Activated CD4-positive, alpha-beta T cell treated with anti-CD3 and anti-CD28 coated beads for 24 hours (primary cell): ENCODE data around the gene SPATC1L.
"Not testable (repeated sequence)": the region's sequence is repeated elsewhere in the genome, so short reads cannot be mapped to it uniquely, and the experiment has no call there.

ENCODE experiments used
- DNase-seq, 2 donors: peaks; one replicate each; pipeline ENCODE4 v3.0.0-alpha.2; 2020; ENCODE audit warnings: low read depth in 2 of 2

SPATC1L gene

DNA sequence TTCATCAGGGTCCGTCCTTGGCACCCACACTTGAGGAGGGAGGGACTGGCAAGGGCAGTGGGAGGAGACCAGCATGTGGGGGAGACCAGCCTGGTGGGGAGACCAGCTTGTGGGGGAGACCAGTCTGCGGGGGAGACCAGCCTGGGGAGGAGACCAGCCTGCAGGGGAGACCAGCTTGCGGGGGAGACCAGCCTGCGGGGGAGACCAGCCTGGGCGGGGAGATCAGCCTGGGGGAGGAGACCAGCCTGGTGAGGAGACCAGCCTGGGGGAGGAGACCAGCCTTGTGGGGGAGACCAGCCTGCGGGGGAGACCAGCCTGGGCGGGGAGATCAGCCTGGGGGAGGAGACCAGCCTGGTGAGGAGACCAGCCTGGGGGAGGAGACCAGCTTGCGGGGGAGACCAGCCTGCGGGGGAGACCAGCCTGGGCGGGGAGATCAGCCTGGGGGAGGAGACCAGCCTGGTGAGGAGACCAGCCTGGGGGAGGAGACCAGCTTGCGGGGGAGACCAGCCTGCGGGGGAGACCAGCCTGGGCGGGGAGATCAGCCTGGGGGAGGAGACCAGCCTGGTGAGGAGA lies 836 bp downstream of the SPATC1L start:
- DNase-seq, result not testable (repeated sequence)

DNA sequence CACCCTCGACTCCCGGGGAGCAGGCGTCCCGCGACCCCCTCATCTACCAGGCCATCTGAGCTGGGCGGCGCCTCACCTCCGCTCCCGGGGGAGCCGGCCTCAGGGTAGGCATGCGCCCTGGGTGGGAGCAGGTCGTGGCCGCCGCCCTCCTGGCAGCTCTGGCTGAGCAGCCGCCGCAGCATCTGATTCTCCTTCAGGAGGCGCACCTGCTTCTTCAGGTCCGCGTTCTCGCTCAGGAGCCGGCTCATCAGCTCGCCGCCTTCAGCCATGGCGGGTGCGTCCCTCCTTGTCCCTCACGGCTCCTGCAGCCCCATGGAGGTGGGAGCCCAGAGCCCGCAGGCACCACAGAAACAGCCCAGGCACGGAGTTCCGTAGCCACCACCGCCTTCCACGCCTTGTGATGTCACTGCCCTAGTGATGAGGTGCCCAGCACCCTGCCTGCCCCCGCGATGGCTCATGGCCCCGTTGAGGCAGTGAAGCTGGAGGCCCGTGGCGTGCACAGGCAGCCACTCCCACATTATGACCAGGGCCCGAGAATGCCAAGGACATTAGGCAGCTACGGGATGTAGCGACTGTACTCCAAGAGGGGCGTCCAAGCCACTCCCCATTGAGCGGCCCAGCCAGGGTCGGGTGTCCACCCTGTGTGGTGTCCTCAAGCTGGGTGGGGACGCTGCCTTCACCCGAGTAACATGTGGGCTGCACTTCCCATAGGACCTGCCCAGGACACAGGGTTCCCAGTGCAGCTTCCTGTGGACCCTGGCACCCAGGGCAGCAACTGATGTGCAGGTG lies 1.5 kb downstream of the SPATC1L start:
- no peak for DNase-seq

DNA sequence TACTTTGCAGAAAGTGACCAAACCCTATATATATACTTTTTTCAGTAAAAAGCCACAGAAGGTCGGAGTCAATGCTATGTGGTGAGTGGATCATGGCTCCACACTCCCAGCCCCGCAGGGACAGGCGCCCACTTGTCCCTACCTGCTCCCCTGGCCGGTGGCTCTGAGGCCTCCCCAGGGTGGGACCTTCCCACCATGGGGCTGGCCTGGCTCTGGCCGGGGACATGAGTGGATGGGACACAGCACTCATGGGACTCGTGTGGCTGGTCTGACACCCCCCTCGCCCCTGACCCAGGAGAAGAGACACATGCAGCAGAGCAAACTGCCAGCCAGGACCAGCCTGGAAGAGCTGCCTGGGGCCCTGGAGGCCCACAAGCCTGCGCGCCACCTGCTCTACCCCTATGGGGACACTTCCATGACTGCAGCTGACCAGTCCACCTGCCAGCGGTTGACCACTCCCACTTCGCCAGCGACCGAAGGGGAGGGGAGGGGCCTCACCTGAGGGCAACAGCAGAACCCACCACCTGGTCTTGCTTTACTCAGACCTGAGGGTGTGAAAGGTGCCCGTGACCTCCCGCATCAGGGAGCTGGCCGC lies 2.2 kb downstream of the SPATC1L start:
- no peak for DNase-seq

DNA sequence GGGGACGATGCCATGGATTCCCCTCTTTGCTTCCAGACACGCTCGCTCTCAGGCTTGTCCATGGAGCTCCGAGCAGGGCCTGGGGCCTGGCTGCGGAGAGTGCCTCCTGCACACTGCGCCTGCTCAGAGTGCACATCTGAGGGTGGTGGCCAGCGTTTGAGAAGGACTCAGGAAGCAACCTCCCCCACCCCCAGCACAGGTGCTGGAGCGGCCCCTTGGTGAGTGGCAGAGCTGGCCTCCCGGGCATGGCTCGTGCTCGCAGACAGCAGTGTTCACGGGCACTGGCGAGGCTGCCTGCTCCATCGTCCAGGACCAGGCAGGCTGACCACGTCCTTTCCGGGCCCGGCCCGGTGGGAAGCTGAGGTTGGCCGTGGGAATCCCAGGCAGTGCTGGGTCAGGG lies 2.8 kb downstream of the SPATC1L start:
- no peak for DNase-seq

DNA sequence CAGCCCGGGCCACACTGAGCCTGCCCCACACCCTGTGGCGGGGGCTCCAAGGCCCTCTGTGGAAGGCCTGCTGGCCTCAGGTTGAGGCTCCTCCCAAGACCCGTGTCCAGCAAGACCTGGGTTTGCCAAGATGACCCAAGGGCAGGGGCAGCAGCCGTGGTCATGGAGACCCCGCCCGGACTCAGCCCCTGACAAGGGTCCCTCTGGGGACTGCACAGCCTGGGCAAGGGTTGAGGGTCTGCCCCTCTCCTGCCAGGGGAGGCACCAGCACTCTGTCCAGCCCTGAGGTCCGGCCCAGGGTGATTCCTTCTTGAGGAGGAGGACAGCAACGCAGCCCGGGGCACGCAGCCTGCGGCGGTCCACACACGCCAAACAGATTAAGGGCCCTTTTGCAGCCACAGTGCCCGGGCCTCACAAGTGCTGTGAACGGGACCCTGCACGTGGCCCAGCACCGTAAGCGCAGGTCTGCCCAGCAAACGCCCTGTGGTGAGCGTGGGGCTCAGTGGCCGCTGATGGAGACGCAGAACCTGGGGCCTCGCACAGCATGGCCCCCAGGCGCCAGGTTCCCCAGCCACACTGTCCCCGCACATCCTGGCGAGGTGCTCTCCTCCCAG lies 3.4 kb downstream of the SPATC1L start:
- no peak for DNase-seq

DNA sequence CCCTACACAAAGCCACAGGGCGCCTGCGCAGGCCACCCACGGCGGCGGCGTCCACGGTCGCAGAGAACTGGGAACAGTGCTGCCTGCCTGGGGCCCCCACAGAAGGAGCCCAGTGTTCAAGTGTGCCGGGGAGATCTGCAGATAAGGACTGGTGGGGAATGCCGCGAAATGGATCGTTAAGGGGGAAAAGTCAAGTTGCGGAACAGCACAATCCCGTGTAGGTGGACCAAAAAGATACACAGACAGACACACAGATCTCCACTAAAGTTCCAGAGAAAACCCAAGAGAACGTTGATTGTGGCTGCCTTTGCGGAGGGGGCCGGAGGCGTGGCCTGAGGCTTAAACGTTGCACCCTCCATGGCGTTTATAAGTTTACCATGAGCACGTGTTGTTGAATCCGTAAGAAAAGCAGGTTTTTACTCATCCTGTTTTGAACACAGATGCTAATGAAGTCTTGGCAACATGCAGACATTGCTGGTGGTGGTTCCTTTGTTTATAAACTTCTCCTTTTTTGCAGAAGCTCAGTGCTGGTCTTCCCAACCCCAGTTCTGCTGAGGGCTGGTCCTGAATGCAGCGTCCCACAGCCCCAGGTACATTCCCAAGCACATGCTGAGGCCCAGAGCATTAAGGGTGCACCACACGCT lies 4.1 kb downstream of the SPATC1L start:
- DNase-seq, result no peak

DNA sequence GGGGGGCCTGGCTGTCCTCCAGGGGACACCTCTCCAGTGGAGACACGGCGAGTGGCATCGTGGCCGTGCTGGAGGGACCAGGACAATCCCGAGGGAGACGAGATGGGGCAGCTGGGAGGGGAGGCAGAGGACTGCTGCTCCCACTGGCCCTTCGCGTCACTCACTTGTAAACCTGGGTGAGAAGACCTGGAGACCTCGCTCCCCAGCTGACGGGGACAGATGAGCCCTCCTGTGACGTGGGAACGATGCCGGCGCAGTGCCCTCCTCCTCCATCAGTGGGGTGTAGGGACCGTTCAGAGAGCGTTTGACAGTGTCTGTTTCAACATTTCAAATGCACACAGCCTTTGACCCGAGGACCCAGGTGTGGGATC lies 4.6 kb downstream of the SPATC1L start:
- DNase-seq, result no peak

DNA sequence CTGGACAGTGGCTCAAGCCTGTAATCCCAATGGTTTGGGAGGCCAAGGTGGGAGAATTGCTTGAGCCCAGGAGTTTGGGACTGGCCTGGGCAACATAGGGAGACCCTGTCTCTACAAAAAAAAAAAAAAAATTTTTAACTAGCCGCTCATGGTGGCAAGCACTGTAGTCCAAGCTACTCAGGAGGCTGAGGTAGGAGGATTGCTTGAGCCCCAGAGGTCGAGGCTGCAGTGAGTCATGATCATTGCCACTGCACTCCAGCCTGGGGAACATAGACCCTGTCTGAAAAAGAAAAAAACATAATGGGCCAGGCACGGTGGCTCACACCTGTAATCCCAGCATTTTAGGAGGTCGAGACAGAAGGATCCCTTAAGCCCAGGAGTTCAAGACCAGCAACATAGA lies 5.3 kb downstream of the SPATC1L start:
- DNase-seq, result no peak

DNA sequence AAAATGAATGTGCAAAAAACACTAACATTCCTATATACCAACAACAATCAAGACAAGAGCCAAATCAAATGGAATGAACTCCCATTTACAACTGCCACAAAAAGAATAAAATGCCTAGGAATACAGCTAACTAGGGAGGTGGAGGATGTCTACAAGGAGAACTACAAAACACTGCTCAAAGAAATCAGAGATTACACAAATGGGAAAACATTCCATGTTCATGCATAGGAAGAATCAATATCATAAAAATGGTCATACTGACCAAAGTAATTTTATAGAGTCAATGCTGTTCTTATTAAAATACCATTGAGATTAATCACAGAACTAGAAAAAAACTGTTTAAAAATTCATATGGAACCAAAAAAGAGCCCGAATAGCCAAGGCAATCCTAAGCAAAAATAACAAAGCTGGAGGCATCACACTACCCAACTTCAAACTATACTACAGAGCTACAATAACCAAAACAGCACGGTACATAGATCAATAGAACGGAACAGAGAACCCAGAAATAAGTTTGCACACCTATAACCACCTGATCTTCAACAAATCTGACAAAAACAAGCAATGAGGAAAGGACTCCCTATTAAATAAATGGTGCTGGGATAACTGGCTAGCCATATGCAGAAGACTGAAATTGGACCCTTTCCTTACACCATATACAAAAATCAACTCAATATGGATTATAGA lies 7.7 kb downstream of the SPATC1L start:
- DNase-seq, result not testable (repeated sequence)

DNA sequence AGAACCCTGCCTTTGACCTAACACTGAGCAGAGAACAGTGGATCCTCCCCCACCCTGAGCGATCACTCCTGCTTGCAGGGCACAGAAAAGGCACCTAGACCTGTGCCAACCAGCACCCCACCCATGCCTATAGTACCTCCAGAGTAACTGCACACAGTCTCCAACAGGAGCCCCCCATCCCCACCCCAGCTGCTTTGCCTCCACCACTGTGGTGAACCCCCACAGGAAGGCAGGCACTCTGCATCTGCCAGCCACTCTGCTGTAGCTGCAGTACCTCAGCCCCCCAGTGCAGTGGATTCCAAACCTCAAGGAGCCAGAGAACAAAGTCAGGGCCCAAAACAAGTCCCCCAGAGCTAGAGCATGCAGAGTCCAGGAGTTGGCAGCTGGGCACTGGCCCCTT lies 10.7 kb downstream of the SPATC1L start:
- DNase-seq, result no peak

DNA sequence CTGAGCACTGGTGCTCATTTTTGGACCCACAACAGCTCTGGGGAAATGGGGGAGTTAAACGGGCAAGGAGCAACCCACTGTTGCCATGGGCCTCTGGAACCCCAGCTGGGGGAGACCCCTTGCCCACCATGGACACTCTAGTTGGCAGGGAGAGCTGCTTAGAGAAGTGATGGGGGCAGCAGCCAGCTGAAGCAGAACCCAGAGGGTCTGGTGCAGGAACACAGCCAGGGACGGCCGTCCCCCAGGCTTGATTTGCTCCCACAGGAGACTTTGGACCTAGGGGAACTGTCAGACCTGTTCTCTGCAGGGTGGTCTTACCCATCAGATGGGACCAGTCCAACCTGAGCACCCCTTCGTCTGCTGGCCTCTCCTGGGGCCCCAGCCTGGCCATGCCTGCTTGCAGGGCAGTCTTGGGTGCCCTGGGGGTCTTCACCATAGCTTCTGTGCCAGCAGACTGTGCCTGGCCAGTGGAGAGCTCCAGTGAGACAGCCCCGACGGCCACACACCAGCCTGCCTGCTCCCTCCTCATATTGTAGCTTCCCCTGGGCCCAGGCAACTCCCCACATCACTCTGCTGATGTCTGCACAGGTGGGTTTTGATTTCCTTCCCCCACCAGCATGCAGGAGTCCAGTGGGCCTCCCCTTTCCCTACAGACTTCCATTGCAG lies 11.3 kb downstream of the SPATC1L start:
- DNase-seq, result no peak

DNA sequence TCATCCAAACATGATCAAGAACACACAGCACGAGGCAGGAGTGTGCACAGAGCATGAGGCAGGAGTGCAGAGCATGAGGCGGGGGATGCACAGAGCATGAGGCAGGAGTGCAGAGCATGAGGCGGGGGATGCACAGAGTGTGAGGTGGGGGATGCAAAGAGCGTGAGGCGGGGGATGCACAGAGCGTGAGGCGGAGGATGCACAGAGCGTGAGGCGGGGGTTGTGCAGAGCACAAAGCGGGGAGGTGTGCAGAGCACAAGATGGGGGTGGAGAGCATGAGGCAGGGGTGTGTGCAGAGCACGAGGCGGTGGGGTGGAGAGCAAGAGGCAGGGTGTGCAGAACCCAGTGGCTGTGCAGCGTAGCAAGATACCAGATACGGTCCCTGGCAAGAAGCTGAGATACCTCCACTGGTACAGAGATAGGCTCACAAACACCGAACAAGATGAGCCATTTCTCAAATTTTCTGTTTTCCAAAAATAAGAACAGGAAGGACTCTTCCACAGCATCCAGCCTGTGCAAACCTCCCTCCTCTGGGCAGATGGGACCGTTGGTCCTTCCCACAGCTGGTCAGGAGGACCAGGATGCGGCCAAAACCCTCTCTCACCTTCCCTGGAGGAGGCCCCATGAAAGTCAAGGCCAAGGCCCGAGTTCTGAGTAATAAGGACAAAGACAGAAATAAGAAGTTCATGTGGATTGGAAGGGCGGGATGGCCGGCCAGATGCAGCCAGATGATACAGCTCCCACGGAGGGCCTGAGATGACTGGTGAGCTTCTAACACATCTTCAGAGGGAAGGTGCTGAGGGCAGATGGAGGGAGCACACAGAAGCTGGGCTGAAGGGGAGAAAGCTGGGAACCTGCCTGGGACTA lies 12.0 kb downstream of the SPATC1L start:
- no peak for DNase-seq

DNA sequence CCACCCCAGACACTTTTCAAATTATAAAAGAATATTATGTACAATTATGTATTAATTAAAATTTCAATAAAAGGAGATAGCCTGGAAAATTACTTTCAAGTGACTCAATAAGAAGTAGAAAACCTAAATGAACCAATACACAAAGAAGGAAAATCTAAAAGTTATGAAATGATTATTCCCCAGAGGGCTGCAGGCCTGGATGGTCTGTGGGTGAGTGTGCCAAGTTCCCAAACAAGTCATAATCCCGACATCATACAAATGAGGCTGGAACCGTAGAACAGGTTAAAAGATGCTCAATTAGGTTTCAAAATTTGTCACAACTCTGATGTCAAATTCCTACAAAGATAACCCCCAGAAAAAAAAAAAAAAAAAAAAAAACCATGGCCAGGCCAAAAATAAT lies 12.7 kb downstream of the SPATC1L start:
- DNase-seq, result no peak

DNA sequence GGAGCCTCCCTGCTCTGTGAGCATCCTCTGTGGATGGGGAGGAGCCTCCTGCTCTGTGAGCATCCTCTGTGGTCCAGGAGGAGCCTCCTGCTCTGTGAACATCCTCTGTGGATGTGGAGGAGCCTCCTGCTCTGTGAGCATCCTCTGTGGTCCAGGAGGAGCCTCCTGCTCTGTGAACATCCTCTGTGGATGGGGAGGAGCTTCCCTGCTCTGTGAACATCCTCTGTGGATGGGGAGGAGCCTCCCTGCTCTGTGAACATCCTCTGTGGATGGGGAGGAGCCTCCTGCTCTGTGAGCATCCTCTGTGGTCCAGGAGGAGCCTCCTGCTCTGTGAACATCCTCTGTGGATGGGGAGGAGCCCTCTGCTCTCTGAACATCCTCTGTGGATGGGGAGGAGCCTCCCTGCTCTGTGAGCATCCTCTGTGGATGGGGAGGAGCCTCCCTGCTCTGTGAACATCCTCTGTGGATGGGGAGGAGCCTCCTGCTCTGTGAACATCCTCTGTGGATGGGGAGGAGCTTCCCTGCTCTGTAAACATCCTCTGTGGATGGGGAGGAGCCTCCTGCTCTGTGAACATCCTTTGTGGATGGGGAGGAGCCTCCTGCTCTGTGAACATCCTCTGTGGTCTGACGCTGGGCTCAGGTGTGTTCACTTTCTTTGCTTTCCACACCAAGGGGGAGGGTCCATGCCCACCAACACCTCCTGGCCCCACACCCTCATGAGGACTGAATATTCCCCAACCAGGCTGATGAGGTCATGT lies 13.6 kb downstream of the SPATC1L start:
- not testable (repeated sequence) for DNase-seq

DNA sequence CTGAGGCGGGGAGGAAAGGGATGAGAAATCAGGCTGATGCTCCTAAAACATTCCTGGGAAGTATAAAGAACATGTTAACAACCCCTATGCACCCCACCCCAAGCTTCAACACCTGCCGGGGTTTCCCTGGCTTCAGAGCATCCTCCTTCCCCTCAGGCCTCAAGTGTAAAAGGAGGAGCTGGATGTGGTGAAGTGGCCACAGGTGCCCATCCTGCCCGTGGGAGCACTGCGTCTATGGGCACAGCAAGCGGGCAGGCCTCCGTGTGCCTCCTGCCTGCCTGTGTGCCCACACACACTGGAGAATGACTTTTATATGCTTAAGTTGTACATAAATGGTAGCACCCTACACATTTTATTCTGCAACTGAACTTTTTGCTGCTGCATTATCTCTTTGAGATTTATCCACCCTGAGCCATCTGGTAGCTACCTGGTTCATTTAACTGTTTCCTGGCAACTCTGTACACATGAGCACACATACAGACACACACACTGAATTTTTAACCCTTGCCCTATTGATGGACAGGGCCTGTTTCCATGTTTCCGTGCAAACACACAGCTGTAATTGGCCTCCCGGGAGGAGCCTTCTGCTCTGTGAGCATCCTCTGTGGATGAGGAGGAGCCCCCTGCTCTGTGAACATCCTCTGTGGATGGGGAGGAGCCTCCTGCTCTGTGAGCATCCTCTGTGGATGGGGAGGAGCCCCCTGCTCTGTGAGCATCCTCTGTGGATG lies 15.4 kb downstream of the SPATC1L start:
- no peak for DNase-seq

DNA sequence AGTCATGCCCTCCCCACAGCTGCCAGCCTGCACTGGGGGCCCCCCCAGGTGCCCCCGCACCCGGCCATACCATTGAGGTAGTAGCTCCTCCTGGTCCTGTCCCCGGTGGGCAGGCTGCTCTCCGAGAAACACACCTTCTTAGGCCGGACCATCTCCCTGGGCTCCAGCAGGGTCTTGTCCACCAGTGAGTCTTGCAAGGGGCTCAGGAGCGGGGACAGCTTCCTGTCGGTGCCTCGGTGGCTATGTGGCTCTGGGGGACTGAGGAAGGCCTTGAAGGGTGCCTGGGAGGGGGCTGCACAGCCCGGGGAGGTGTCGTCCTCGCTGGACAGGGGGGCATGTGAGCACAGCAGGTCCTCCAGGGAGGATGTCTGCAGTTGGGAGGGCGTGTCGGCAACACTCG lies 16.0 kb downstream of the SPATC1L start:
- no peak for DNase-seq

DNA sequence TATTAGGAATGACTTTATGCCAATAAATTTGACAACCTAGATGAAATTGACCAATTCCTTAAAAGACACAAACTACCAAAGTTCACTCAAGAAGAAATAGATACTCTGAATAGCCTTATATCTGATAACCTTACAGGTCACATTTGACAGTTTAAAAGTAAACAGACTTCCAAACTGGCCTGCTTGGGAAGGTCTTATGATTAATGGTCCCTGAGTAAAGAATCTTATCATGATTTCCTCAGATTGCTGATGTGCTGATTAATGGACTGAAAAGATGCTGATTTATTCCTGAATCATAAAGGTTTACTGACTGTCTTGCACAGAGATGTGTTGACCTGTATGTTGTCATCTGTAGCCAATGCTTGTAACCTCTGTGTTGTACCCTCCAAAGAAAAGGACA lies 19.2 kb downstream of the SPATC1L start:
- DNase-seq, result no peak

DNA sequence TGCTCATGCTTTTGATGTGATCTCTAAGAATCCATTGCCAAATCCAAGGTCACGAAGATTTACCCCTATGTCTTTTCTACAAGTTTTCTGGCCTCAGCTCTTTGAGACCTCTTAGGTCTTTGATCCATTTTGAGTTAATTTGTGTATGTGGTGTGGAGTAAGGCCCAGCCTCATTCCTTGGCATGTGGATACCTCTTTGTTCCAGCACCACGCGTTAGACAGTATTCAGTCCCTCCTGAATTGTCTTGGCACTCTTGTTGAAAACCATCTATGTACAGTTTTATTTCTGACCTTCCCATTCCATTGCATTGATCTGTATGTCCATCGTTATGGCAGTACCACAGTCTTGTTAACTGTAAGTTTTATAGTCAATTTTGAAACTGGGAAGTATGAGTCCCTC lies 20.9 kb downstream of the SPATC1L start:
- no peak for DNase-seq
